ENCODE measurements around the gene C19orf25.
"Not testable (repeated sequence)": the region's sequence is repeated elsewhere in the genome, so short reads cannot be mapped to it uniquely, and the experiment has no call there.

Gene C19orf25

DNA sequence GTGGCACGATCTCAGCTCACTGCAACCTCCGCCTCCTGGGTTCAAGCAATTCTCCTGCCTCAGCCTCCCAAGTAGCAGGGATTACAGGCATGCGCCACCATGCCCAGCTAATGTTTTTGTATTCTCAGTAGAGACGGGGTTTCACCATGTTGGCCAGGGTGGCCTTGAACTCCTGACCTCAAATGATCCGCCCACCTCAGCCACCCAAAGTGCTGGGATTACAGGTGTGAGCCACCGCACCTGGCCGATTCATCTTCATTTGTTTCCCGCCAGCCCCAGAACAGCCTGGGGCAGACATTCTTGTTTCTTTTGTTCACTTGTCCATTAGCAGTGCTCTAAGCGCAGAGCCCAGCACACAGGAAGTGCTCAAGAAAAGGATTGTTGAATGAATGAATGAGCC, 2.0 kb downstream of the C19orf25 start:
- not testable (repeated sequence) for DNase-seq

DNA sequence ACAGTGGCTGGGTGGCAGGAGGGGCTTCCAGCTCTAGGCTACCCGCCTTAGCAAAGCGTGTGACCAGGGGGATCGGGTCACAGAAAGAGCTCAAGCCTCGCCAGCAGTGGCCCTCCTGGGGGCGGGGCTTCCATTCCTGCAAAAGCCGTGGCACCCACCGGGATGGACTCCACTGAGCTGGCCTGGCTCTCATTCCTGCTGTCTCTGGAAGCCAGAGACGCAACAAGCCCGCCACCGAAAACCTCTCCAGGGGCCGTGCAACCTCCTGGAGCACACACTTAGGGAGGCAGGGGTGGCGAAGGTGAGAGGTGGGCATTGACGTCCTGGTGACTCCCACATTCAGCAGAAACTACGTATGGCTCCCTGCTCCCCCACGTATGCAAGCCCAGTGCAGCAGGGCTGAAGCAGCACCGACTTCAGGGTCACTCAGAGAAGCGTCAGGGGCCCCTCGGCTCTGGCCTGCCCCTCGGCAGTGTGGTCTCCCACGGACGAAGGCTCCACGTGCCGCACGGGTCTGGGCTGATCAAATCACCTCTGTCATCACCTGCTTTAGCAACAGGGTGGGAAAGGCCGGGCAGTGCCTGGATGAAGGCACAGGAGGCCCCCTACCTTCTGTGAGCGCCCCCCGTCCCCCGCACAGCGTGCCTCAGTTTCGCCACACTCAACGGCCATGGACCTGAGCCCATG, 3.1 kb downstream of the C19orf25 start:
- DNase-seq = no peak

DNA sequence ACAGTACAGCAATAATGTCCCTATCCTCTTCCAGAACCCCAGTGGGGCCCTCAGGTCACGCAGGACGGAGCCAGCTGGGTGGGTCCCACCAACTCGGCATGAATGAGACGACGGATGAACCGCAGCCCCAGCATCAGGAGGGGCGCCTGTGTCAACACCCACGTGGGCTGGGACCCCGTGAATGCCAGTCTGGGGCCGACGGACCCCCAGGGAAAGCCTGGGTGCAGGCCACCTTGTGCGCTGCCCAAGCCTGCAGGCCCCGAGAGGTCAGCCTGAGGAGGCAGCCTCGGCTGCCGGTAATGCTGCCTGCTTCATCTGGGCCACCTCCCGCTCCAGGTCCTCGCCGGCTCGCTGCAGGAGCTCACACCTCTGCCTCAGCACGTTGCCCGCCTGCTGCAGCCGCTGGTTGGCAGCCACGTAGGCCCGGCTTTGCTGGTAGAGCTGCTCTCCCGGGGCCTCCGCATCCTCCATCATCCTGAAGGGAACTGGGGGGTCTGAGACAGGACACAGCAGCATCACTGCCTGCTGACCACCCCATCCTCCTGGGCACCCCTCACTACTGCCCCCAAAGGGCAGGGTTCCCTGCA, 4.2 kb downstream of the C19orf25 start:
- DNase-seq = no peak

DNA sequence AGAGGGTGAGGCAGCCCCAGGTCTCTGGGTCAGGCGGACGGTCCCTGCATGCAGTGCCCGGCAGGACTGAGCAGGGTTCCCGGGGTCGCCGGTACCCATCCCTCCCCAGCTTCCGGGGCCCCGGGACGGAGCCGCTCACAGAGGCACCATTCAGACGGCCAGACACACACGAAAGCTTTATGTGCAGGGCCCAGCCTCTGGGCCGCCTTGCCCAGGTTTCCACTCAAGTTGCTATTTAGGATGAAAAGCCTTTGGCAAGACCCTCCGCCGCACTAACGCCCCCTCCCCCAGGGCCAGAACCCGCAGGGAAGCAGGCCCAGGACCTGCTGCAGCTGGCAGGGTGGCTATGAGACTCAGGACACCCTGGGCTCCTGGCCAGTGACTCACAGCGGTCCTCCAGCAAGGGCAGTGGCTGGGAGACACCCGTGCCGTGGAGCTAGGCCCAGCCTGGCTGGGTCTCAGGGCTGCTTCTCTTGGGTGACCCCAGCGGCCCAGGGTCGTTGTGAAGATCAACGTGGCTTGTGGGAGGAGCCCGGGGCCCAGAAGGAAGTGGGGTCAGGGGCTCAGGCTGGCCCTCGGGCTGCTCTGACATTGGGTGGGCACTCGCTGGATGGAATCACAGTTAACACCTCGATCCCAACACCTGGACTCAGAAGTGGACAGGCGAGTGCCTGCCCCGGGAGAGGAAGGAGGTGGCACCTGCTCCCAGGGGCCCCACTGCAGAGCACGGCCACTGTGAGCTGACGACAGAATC, 4.8 kb downstream of the C19orf25 start:
- DNase-seq = no peak

DNA sequence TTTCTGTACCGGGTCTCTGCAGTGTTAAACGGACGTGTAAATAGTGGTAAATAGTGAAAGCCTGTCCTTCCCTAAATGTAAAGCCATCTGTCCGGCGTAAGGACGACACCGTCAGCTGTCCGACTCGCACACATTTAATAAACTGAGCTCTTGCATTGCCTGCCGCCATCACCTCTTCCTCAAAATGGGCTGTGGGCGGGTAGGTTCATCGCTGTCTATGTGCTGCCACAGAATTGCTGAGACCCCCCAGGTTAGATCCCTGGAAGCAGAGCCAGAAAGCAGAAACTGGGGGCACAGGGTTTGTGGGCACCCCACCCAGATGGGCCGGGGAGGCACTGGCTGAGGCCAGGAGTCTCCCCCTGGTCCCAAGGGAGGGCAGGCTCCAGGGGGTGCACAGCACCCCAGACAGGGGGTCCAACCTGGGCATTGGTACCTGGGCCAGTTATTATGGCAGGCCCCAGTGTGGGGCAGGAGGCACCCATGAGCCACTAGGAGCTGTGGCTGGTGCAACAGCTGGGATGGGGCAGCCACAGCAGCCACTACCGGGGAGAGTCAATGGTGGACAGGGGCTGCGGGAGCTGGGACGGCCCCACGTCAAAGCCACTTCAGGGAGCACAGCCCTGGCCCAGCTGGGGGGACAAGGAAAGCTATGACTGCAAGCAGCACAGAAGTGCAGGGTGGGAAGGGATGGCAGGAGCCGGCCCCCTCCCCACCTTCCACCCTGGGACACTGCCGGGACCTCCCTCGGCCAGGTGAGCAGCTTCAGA, 5.7 kb downstream of the C19orf25 start:
- DNase-seq = no peak

DNA sequence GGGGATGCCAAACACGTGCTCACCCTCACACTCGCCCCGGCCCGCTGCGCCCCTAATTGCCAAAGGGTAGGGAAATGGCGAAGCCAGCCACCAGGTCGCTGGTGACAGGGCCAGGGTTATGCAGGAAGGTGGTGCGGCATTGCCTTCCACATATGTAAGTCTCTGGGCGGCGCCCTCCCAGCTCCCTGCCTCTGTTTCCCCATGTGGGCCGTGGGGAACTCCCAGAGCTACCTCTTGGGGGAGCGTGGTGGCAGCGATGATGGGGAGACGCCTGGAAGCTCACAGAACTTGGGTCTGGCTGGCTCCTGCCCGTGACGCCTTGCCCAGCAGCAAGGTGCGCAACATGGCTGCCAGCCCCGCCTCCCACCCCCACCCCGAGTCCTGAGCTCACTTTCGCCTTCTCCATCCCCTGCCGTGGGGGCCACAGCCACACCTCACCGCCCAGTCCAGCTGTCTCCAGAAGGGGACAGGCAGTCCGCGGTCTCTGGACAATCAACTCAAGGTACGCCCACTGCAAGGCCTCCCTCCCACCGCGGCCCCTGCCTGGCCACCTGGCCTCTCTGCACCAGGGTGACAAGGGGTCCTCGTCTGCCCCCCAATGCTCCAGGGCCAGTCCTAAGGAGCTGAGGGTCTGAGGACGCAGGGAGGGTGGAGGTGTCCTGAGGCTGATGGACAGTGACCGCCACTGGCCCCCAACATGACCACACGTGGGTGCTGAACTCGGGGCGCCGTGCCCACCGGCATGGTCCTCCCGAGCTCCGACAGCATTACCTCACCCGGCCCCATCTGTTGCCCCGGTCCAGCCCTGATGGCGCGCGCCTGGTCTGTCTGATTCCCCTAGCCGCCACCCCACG, 6.6 kb downstream of the C19orf25 start:
- DNase-seq = no peak

DNA sequence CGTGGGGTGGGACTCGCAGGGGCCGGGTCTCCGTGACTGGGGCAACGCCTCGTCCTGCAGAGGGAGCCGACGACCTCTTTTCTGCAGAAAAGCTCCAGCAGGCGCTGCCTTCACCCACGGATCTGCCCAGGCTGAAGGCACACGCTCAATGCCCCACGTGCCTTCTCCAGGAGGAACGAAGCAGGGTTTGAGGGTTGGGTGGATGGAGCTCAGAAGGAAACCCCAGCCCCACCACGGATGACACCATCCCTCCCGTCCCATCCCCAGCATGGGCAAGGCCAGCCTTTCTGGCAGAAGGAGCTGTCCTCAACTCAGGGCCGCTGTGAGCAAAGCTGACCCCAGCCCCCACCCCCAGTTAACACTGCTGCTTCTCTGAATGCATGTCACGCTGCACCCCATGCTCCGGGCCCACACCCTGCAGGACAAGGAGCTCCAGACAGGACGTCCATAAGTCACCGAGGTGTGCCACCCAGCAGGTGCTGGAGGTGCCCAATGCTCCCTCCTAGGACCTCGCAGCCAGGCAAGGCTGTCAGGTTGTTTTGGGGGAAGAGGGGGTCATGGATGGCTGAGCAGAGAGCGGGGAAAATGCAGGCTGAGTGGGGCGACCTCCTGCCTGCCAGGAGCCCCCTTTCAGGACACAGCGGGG, 7.4 kb downstream of the C19orf25 start:
- no peak for DNase-seq

DNA sequence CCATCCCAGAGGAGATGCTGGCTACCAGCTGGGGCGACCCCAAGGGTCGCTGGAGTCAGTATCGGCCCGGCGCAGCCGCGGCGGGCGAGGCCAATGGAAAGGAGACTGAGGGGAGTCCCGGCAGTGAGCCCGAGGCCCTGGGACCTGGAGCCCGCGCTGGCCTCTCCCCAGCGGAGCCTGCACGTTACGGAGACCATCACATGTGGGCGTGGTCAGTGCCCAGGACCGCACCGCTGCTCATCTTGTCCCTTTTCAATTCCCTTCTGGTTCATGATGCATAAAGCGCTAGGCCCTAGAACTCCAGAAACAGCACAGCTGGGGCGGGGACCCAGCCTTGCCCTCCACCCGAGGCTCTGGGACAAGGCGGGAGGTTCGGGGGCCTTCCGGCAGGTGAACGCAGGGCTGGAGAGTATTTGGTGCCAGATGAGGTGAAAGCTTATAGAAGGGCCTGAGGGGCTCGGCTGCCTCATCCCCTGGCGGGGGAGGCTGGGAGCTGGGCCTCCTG, 8.0 kb downstream of the C19orf25 start:
- DNase-seq = no peak

DNA sequence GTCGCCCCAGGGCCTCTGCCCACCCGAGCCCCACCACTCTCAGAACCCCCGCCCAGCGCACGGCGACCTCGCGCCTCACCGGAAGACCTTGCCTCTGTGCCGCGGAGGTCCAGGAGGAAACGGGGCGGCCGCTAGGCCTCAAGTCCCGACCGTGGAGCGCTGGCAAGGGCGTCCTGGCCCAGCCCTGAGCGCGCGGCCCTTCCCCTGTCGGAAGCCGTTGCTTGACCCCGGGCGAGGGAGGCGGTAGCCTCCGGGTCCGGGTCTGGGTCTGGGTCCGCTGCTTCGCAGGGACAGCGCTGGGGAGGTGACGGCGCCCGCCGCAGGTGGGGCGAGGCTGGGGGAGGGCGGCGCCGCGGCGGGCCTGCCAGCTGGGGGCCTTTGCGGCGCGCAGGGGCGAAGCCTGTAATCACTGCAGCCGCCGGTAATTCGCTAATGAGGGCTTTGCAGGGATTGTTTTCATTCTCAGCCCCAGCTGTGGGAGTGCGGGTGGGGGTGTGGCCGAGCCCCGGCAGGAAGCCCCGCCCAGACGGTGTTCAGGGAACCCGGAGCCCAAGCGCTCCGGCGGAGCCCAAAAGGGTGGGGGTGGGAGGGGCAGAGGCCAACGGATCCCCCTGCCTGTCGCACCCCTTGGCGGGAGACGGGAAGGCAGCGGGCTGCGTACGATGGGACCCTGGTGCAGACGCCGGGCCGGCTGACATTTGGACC, 8.6 kb downstream of the C19orf25 start:
- DNase-seq = peak; percentile 35 to 68 (median 62)

DNA sequence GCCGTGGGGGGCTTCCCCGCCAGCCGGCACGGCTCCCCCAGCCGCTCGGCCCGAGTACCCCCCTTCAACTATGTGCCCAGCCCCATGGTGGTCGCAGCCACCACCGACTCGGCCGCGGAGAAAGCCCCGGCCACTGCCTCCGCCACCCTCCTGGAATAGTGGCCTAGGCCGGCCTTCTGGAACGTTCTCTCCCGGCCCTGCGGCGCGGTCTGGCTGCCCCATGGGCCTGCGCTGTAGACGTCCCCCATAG, 9.0 kb downstream of the C19orf25 start:
- no peak for DNase-seq

DNA sequence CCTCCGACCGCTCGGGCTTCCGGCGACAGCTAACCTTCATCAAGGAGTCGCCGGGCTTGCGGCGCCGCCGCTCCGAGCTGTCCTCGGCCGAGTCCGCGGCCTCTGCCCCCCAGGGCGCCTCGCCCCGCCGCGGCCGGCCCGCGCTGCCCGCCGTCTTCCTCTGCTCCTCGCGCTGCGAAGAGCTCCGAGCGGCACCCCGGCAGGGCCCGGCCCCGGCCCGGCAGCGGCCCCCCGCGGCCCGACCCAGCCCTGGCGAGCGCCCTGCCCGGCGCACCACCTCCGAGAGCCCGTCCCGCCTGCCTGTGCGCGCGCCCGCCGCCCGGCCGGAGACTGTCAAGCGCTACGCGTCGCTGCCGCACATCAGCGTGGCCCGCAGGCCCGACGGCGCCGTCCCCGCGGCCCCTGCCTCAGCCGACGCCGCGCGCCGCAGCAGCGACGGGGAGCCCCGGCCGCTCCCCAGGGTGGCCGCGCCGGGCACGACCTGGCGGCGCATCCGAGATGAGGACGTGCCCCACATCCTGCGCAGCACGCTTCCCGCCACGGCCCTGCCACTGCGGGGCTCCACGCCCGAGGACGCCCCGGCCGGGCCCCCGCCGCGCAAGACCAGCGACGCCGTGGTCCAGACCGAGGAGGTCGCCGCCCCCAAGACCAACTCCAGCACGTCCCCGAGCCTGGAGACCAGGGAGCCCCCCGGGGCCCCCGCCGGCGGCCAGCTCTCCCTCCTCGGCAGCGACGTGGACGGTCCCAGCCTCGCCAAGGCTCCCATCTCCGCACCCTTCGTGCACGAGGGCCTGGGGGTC, 9.6 kb downstream of the C19orf25 start:
- DNase-seq = peak in 1 of 5 experiments; percentile 49

DNA sequence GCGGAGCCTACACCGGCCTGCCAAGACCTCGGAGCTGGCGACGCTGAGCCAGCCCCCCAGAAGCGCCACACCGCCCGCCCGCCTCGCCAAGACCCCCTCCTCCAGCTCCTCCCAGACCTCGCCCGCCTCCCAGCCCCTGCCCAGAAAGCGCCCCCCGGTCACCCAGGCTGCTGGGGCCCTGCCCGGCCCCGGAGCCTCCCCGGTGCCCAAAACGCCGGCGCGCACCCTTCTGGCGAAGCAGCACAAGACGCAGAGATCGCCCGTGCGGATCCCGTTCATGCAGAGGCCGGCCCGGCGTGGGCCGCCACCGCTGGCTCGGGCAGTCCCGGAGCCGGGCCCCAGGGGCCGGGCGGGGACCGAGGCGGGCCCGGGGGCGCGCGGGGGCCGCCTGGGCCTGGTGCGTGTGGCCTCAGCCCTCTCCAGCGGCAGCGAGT, 10.2 kb downstream of the C19orf25 start:
- DNase-seq = no peak

DNA sequence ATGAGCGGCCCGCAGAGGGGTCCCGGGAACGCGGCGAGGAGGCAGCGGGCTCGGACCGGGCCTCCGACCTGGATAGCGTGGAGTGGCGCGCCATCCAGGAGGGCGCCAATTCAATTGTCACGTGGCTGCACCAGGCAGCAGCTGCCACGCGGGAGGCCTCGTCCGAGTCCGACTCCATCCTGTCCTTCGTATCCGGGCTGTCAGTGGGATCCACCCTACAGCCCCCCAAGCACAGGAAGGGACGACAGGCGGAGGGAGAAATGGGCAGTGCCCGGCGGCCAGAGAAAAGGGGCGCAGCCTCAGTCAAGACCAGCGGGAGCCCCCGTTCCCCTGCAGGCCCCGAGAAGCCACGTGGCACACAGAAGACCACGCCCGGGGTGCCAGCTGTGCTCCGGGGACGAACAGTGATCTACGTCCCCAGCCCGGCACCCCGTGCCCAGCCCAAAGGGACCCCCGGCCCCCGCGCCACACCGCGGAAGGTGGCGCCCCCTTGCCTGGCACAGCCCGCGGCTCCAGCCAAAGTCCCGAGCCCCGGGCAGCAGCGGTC, 10.7 kb downstream of the C19orf25 start:
- no peak for DNase-seq

DNA sequence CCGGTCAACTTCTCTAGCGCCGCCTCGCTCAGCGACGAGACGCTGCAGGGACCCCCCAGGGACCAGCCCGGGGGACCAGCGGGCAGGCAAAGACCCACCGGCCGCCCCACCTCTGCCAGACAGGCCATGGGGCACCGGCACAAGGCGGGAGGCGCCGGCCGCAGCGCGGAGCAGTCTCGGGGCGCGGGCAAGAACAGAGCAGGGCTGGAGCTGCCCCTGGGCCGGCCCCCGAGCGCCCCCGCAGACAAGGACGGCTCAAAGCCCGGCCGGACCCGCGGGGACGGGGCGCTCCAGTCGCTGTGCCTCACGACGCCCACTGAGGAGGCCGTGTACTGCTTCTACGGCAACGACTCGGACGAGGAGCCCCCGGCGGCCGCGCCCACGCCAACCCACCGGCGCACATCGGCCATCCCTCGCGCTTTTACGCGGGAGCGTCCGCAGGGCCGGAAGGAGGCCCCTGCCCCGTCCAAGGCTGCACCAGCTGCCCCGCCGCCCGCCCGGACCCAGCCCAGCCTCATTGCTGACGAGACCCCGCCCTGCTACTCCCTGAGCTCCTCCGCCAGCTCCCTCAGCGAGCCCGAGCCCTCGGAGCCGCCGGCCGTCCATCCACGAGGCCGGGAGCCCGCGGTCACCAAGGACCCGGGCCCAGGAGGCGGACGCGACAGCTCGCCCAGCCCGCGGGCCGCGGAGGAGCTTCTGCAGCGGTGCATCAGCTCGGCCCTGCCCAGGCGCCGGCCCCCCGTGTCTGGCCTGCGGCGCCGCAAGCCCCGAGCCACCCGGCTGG, 11.3 kb downstream of the C19orf25 start:
- DNase-seq = no peak

DNA sequence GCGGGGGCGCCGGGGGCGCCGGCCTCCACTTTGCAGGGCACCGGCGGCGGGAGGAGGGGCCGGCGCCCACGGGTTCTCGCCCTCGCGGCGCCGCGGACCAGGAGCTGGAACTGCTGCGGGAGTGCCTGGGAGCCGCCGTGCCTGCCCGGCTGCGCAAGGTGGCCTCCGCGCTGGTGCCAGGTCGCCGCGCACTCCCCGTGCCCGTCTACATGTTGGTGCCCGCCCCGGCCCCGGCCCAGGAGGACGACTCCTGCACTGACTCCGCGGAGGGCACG, 11.9 kb downstream of the C19orf25 start:
- no peak for DNase-seq

DNA sequence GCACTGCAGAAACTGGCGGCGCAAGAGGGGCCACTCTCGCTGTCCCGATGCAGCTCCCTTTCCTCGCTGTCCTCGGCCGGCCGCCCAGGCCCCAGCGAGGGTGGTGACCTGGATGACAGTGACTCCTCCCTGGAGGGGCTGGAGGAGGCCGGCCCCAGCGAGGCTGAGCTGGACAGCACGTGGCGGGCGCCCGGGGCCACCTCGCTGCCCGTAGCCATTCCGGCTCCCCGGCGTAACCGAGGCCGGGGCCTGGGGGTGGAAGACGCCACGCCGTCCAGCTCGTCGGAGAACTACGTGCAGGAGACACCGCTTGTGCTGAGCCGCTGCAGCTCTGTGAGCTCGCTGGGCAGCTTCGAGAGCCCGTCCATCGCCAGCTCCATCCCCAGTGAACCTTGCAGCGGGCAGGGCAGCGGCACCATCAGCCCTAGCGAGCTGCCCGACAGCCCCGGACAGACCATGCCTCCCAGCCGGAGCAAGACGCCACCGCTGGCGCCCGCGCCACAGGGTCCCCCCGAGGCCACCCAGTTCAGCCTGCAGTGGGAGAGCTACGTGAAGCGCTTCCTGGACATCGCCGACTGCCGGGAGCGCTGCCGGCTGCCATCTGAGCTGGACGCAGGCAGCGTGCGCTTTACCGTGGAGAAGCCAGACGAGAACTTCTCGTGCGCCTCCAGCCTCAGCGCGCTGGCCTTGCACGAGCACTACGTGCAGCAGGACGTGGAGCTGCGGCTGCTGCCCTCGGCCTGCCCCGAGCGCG, 12.4 kb downstream of the C19orf25 start:
- DNase-seq = no peak

DNA sequence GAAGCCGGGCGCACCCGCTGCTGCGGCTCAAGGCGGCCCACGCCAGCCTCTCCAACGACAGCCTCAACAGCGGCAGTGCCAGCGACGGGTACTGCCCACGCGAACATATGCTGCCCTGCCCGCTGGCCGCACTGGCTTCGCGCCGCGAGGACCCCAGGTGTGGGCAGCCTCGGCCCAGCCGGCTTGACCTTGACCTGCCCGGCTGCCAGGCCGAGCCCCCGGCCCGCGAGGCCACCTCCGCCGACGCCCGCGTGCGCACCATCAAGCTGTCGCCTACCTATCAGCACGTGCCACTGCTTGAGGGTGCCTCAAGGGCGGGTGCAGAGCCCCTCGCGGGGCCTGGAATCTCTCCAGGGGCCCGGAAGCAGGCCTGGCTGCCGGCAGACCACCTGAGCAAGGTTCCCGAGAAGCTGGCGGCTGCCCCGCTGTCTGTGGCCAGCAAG, 13.0 kb downstream of the C19orf25 start:
- no peak for DNase-seq

DNA sequence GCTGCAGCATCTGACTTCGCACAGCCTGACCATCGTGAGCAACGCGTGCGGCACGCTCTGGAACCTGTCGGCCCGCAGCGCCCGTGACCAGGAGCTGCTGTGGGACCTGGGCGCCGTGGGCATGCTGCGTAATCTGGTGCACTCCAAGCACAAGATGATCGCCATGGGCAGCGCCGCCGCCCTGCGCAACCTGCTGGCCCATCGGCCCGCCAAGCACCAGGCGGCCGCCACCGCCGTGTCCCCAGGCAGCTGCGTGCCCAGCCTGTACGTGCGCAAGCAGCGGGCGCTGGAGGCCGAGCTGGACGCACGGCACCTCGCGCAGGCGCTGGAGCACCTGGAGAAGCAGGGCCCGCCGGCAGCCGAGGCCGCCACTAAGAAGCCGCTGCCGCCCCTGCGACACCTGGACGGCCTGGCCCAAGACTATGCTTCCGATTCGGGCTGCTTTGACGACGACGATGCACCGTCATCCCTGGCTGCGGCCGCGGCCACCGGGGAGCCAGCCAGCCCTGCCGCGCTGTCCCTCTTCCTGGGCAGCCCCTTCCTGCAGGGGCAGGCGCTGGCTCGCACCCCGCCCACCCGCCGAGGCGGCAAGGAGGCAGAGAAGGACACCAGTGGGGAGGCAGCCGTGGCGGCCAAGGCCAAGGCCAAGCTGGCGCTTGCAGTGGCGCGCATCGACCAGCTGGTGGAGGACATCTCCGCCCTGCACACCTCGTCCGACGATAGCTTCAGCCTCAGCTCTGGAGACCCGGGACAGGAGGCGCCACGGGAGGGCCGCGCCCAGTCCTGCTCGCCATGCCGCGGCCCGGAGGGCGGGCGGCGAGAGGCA, 13.6 kb downstream of the C19orf25 start:
- peak in 2 of 5 experiments; percentile 31 to 53 for DNase-seq
